ENCODE measurements around the gene CDH4. TPM values are rescaled to one million over a fixed set of nuclear protein-coding genes. Genes with fewer than 3 reads are reported as not detected.

Gene CDH4
- total RNA-seq, 1 experiment from 2014 or later: not detected

GRCh38 chr20:61486198-61486597 lies 234.1 kb downstream of the CDH4 start:
- H3K4me1 ChIP-seq (replicated peaks; ENCODE audit: insufficient read depth): no peaks in the 10 kb centered on the region
- no peaks in the 10 kb centered on the region for H4K20me1 ChIP-seq (ENCODE audit: insufficient read depth)
- no peak overlapping the region for H2AFZ ChIP-seq
- H3K36me3 ChIP-seq (ENCODE audit: low read depth): no peaks in the 10 kb centered on the region
- H3K27ac ChIP-seq: no peak overlapping the region
- H3K79me2 ChIP-seq (ENCODE audit: low read depth): no peaks in the 10 kb centered on the region
- no peaks in the 10 kb centered on the region for H3F3A ChIP-seq (ENCODE audit: insufficient read depth, low read depth)
- no peaks in the 10 kb centered on the region for H3K9me3 ChIP-seq (ENCODE audit: insufficient read depth, low read depth)
- no peak overlapping the region for H3K4me3 ChIP-seq
- no TSS peak for BruUV-seq (replicated peaks)
- DNase-seq: no peak
- no peak for TF ChIP-seq EZH2 (IDR thresholded peaks at IDR 0.05; ENCODE audit: low read depth)
- CTCF ChIA-PET: no interaction called here
- intact Hi-C loops (cut with micrococcal nuclease; ENCODE audit: unreplicated experiment): no loop called here
- no peak overlapping the region for H3K4me2 ChIP-seq
- H3K9me2 ChIP-seq (ENCODE audit: insufficient read depth): no peaks in the 10 kb centered on the region
- peaks cover 25% of the 10 kb centered on the region; the same call in 1 of the 2 replicates for H3K27me3 ChIP-seq (ENCODE audit: insufficient read depth, low read depth)
- POLR2A ChIA-PET (ENCODE audit: unreplicated experiment): no interaction called here

- TF ChIP-seq CTCF (conservative IDR thresholded peaks at IDR 0.05) (no peak), EZH2 (IDR thresholded peaks at IDR 0.05; ENCODE audit: low read depth) (no peak)
- no TSS peak for BruUV-seq (replicated peaks)
- Histone ChIP-seq H4K20me1 (ENCODE audit: insufficient read depth) (no peaks in the 10 kb centered on the region), H3K79me2 (ENCODE audit: low read depth) (no peaks in the 10 kb centered on the region), H3K36me3 (ENCODE audit: low read depth) (no peaks in the 10 kb centered on the region), H3K4me2 (no peak overlapping the region), H3K9me3 (ENCODE audit: insufficient read depth, low read depth) (peaks cover 3% of the 10 kb centered on the region; the same call in 1 of the 2 replicates), H3F3A (ENCODE audit: insufficient read depth, low read depth) (no peaks in the 10 kb centered on the region), H2AFZ (no peak overlapping the region), H3K9me2 (ENCODE audit: insufficient read depth) (no peaks in the 10 kb centered on the region), H3K4me1 (replicated peaks; ENCODE audit: insufficient read depth) (no peaks in the 10 kb centered on the region), H3K27me3 (ENCODE audit: insufficient read depth, low read depth) (peaks cover 22% of the 10 kb centered on the region; the same call in 1 of the 2 replicates), H3K27ac (no peak overlapping the region), H3K4me3 (no peak overlapping the region)
- CTCF ChIA-PET: no interaction called here
- POLR2A ChIA-PET (ENCODE audit: unreplicated experiment): no interaction called here
- intact Hi-C loops (cut with micrococcal nuclease; ENCODE audit: unreplicated experiment): no loop called here
- DNase-seq: no peak
These were observed 235.4 kb downstream of the CDH4 start for GRCh38 chr20:61487346-61487996.

- intact Hi-C loops (cut with micrococcal nuclease; ENCODE audit: unreplicated experiment): no loop called here
- BruUV-seq (replicated peaks): no TSS peak
- Histone ChIP-seq H3K27me3 (ENCODE audit: insufficient read depth, low read depth) (peaks cover 23% of the 10 kb centered on the region; the same call in 1 of the 2 replicates), H3K9me2 (ENCODE audit: insufficient read depth) (no peaks in the 10 kb centered on the region), H3K4me1 (replicated peaks; ENCODE audit: insufficient read depth) (no peaks in the 10 kb centered on the region), H3F3A (ENCODE audit: insufficient read depth, low read depth) (no peaks in the 10 kb centered on the region), H3K9me3 (ENCODE audit: insufficient read depth, low read depth) (peaks cover 4% of the 10 kb centered on the region; the same call in 1 of the 2 replicates), H2AFZ (no peak overlapping the region), H3K27ac (no peak overlapping the region), H4K20me1 (ENCODE audit: insufficient read depth) (no peaks in the 10 kb centered on the region), H3K4me3 (no peak overlapping the region), H3K4me2 (no peak overlapping the region), H3K36me3 (ENCODE audit: low read depth) (no peaks in the 10 kb centered on the region), H3K79me2 (ENCODE audit: low read depth) (no peaks in the 10 kb centered on the region)
- ChIA-PET CTCF (no interaction called here), POLR2A (ENCODE audit: unreplicated experiment) (no interaction called here)
- TF ChIP-seq CTCF (conservative IDR thresholded peaks at IDR 0.05) (no peak), EZH2 (IDR thresholded peaks at IDR 0.05; ENCODE audit: low read depth) (no peak)
- DNase-seq: no peak
These were observed 235.9 kb downstream of the CDH4 start for GRCh38 chr20:61487997-61488371.

- Histone ChIP-seq H3K27me3 (ENCODE audit: insufficient read depth, low read depth) (peaks cover 36% of the 10 kb centered on the region; the same call in 1 of the 2 replicates), H3K27ac (no peak overlapping the region), H3K4me3 (no peak overlapping the region), H3F3A (ENCODE audit: insufficient read depth, low read depth) (no peaks in the 10 kb centered on the region), H3K79me2 (ENCODE audit: low read depth) (no peaks in the 10 kb centered on the region), H3K4me1 (replicated peaks; ENCODE audit: insufficient read depth) (no peaks in the 10 kb centered on the region), H3K4me2 (no peak overlapping the region), H3K36me3 (ENCODE audit: low read depth) (no peaks in the 10 kb centered on the region), H4K20me1 (ENCODE audit: insufficient read depth) (no peaks in the 10 kb centered on the region), H3K9me3 (ENCODE audit: insufficient read depth, low read depth) (peaks cover 4% of the 10 kb centered on the region; the same call in 1 of the 2 replicates), H2AFZ (no peak overlapping the region), H3K9me2 (ENCODE audit: insufficient read depth) (no peaks in the 10 kb centered on the region)
- intact Hi-C loops (cut with micrococcal nuclease; ENCODE audit: unreplicated experiment): no loop called here
- no peak for DNase-seq
- POLR2A ChIA-PET (ENCODE audit: unreplicated experiment): no interaction called here
- no TSS peak for BruUV-seq (replicated peaks)
- CTCF ChIA-PET: no interaction called here
- TF ChIP-seq CTCF (conservative IDR thresholded peaks at IDR 0.05) (no peak), EZH2 (IDR thresholded peaks at IDR 0.05; ENCODE audit: low read depth) (no peak)
These were observed 238.7 kb downstream of the CDH4 start for GRCh38 chr20:61490721-61491120.
